GM19239 (cell line): ENCODE results near the gene MTSS2.

Source experiments
- DNase-seq: peaks from one replicate; pipeline ENCODE4 v3.0.0; 2011; ENCODE audit warnings: low spot score; ENCODE audit not compliant: insufficient read length
- FAIRE-seq: peaks from 2 replicates; lab custom pipeline; 2011; peaks lifted over from hg19 to GRCh38; lab: Jason Lieb, UNC

MTSS2 gene

DNA sequence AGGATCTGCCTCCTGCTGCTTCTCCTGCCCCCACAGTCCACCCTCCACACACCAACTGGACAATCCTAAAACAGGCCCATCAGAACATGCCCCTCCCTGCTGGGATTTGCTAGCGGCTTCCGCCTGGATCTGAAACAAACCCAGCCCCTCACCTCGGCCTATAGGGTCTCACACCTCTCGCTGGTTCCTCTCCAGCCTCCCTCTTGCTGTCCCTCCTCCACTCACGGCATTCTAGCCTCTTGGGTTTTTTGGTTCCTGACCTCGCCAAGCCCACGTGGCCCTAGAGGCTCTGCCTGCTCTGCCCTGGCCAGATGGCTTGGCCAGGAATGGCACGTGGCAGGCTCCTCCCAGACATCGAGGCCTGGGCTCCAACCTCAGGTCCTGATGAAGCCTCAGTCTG lies 15.7 kb upstream of the MTSS2 start:
- FAIRE-seq = no peak

DNA sequence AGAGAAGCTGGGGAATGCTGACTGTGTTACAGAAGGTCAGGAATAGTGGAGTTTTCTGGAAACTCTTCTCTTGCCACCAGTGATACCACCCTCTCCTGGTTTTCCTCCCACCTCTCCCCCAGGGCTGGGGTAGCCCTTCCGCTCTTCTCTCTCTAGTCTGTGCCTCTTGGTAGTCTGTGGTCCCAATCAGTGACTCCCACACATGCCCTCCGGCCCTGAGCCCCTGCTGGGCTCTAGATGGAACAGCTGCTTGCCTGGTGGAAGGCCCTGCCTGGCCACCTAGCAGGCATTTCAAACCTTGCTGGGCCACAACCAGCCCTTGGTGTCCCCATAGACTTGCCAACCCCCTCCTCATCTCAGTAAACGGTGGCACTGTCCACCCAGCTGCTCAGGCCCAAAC lies 15.2 kb upstream of the MTSS2 start:
- DNase-seq = no peak
- FAIRE-seq = no peak

More for the DNA sequence above, 15.7 kb upstream of the MTSS2 start:
- no peak for DNase-seq

DNA sequence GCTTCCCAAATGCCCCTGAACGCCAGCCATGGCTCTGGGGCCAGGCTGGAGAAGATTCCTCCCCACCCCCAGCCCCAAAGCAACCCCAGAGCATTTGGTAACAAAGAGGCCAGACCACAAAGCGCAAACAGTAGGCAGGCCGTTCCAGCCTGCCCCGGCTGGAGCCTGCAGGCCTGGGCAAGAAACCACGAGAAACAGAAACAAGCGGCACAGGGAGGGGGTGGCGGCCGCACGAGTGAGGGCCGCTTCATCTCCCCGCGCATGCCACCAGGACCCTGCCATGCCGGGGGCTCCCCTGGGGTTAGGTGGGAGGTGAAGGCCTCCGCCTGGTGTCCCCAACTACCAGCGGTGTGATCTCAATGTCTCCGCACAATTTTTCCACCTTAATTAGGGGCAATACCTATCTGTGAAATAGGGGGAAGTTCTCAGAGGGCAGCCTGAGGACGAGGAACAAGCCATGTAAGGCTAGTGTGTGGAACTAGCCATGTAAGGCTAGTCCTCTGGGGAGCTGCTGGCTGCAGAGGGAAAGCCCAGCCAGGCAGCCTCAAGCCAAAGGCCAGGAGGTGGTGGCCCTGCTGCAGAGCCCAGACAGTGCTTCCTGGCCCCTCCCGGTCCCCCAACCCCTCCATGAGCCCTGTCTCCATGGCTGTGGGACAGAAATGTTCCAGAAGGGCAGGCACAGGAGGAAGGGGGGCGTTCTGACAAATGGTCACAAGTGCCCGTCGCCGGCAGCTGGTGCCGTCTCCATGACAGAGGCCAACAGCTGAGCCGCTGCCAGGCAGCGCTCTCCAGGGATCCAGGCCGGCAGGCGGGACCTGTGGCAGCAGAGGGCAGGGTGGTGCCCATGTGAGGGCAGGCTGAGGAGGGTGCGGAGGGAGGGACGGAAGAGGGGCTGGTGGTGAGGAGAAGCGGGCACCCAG lies 14.5 kb upstream of the MTSS2 start:
- no peak for DNase-seq
- FAIRE-seq = no peak

DNA sequence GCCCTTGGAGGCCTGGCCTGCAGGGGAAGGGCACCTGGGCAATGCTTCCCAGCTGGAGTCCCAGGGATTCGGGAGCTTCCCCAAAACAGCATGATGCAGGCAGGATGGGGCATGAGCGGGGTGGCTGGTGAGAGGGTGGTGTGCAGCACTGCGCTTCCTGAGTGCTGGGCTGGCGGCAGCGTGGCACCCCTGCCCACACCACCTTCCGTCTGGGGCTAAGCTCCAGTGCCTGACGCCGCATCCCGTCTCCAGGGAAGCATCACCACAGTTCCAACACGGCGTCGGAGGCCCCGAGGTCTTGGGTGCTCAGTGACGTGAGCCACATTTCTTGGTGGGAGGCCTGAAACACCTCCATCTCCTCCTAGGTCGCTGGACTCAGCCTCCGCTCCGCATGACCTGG lies 13.8 kb upstream of the MTSS2 start:
- FAIRE-seq (no peak), DNase-seq (no peak)

DNA sequence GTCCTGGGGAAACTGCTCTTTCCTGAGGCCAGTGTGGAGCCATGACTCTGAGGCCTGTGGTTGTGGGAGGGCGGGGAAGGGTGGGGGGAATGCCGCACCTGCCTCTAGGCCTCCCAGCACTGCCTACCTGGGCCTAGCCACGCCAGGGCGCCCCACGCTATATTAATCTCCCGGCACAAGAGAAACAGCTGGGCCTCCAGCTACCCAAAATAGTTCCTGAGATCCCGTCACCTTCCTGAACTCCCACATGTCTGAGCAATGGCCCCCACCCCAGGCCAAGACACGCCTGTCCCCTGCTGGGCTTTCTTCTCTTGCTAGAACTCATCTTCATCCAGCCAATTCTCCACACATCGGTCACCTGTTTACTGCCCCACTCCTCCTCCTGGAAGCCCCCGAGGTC lies 13.0 kb upstream of the MTSS2 start:
- DNase-seq (no peak), FAIRE-seq (no peak)

DNA sequence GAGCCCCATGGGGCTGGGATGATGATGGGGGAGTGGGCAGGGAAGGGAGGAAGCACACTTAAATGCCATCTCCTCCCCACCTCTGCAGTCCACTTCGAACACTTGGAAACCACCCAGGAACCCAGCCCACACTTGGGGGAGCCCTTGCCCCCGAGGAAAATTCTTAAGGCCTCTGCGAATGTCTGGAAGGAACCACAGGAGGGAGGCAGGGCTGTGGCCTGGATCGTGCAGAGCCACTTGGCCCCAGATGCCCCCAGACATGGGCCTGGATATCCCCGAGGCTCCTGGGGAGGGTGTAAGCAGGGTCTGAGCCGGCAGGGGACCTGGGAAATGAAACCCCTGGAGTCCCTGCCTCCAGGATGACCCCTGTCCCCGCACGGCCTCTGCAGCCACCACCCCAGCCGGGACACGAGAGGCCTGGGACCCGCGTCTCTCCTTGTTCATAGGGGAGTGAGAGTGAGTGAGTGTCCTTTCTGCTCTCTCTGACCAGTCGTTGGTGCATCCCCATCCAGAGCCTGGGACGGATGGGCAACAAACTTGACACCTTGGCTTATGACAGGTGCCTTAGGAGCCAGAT lies 11.8 kb upstream of the MTSS2 start:
- DNase-seq (no peak), FAIRE-seq (no peak)

DNA sequence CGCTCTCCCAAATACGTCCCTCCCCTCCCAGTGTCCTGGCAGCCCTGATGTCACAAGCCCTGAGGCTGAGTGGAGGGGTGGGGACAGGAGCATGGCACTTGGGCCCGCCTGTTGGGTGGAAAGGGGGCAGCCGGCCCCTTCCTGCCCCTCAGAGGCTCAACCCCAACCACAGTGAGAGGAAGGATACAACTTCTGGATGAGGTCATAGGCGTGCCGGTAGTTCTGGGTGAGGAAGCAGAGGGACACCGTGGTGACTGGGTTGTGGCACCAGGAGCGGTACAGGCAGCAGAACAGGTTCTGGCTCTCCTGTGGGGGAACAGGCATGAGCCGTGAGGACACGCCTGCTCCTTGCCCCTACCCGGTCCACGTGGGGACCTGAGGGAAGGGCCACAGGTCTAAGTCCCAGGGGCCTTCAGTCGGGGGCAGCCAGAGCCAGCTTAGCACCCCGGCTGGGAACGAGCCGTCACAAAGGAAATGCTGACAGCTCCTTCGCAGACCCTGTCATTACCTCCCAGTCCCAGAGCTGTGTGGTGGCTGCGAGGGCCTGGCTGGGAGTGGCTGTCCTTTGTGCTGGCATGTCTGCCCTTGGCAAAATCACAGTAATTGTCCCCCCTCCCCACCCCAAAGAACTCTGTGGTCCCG lies 11.2 kb upstream of the MTSS2 start:
- DNase-seq (no peak), FAIRE-seq (no peak)

DNA sequence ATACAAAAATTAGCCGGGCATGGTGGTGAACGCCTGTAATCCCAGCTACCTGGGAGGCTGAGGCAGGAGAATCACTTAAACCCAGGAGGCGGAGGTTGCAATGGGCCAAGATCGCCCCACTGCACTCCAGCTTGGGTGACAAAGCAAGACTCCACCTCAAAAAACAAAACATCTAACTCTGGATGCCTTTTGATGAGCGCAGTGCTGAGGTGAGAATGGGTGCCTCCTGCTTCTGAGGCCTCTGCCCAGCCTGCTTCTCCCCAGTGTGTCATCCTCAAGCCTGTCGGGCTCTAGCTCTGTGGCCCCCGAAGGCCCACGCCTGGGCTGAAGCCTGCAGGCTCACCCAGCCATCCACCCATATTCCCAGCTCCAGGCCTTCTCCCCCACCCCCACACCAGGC lies 10.5 kb upstream of the MTSS2 start:
- DNase-seq (no peak), FAIRE-seq (no peak)

DNA sequence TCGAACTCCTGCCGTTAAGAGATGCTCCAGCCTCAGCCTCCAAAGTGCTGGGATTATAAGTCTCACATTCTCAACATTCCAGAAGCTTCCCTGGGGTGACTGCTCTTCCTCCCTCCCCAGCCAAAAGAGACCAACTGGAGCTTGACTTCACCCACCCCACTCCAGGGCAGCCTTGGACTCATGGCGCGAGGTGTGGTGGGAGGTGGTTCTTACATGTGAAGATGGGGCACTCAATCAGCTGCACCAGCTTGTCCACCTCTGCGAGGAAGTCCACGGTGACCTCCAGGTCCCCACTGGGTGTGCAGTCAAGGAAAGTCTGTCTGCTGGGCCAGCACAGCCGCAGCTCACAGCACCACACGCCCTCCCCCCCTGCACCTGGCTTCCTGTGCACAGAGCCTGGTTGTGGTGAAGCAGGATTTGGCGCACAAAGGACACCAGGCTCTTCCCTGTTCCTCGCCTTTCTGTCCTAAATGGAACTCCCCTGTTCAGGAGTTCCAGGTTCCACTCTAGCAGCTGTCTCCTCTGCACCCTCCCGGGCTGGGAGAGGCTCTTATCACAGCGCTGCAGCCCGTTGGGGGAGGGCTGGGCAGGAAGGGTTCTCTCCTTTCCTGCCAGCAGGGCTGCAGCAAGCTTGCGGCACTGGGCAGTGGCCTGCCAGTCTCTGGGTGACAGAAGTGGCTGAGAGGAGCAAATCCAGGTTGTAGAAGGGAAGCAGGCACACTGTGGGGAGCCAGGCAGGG lies 9.6 kb upstream of the MTSS2 start:
- DNase-seq (no peak), FAIRE-seq (no peak)

DNA sequence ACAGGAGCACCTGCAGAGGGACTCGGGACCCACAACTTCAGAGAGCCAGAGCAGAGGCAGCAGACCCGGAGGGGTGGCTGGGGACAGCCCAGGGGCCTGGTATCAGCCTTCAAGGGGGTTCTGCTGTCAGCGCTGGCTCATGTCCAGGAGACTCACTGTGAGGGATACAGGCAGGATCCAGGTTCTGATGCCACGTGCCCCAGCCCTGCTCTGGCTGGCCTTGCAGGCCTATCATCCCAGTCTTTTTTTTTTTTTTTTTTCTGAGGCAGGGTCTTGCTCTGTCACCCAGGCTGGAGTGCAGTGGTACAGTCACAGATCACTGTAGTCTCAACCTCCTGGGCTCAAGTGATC lies 9.0 kb upstream of the MTSS2 start:
- DNase-seq = no peak
- FAIRE-seq = no peak

DNA sequence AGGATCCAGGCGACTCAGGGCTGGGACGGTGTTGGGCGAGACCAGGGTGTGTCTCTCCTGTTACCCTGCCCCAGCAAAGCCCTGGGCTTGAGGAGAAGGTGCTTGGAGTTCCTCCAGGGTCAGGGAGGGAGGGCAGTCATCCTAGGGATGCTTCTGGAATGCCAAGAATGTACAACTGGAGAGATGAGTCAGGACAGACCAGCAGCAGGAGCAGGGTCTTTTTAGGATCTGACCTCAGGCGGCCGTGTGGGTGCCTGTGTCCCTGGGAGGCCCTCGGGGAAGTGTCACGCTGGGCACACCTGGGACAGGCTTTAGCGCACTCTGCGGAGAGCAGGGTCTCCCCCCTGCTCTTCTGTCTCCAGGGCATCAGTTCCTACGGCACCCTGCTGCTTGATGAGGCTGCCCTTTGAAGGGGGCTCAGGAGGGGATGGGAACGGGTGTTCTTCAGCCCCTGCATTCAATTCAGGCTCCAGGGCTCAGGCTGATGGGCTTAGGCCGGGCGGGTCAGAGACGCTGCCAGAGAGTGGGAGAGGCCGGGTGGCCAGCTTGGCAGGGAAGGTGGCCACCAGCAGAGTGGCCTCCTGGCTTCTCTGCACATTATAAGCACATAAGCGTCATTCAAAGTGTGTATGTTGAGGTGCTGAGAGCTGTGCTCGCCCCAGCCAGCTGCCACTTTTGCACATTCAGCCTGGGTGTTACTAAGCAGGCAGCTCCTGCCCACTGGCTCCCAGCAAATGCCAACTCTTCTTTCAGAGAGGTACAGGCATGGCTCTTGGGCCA lies 8.4 kb upstream of the MTSS2 start:
- DNase-seq = no peak
- no peak for FAIRE-seq

DNA sequence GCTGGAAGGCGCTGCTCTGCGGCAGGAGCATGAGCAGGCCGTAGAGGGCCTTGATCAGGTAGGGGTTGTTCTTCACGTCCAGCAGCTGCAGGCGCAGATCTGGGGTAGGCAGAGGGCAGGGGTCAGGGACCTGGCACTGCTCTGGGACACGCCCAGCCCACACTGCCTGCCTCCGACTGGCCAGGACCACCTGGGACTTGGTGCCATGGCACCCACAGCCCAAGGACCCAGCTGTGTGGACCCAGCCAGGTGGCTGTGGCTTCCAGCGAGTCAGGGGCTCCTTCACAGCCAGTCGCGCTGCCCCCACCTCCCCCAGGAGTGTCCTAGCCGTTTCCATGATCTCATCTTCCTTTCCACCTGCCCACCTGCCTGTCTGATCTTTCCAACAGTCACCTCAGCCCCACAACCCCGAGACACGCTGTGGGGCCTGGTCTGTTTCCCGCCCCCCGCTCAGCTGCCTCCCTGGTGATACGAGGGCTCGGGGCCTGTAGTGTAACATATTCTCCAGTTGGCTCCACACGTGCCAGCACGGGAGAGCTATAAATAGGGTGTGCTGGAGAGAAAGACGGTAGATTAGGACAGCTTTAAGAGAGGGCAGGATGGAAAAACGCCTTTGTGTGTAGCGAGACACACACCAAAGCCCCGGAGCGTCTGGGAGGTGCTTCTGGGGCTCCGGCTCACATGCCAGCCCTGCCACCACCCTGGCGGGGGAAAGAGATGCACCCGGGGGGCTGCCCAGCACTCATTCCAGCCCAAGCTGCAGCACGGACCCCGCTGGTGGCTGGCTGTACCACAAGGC lies 7.2 kb upstream of the MTSS2 start:
- FAIRE-seq (no peak), DNase-seq (no peak)

DNA sequence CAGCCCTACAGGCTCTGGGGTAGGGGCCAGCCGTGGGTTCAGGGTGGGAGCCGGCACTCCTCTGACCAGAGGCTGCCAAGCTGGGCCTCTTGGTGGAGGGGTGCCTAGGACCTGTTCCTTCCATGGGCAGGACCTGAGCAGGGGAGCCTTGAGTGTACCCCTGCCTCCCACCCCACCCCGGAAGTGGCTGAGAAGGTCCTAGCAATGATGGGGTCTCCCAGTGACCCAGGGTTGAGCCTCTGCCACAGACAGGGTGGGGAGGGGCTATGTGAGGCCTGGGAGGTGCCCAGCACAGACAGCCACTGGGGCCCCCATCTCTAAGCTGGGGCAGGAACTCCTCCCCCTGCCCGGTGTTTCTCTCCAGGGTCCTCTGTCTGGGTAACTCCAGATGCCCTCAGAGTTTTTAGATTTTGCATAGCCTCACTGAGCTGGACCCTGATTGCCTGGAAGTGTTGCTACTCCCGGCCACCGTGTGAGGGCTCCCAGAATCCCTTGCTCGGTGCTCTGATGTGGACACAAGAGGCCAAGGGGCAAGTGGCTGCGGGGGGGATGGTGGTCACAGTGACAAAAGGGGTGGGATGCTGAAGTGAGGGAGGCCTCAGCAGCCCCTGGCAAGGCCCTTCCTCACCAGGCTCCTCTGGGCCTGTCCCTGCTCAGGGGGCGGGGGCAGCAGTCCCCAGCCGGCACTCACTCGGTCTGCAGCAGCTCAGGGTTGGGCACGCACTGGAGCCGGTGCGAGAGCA lies 6.4 kb upstream of the MTSS2 start:
- FAIRE-seq = no peak
- DNase-seq = no peak

DNA sequence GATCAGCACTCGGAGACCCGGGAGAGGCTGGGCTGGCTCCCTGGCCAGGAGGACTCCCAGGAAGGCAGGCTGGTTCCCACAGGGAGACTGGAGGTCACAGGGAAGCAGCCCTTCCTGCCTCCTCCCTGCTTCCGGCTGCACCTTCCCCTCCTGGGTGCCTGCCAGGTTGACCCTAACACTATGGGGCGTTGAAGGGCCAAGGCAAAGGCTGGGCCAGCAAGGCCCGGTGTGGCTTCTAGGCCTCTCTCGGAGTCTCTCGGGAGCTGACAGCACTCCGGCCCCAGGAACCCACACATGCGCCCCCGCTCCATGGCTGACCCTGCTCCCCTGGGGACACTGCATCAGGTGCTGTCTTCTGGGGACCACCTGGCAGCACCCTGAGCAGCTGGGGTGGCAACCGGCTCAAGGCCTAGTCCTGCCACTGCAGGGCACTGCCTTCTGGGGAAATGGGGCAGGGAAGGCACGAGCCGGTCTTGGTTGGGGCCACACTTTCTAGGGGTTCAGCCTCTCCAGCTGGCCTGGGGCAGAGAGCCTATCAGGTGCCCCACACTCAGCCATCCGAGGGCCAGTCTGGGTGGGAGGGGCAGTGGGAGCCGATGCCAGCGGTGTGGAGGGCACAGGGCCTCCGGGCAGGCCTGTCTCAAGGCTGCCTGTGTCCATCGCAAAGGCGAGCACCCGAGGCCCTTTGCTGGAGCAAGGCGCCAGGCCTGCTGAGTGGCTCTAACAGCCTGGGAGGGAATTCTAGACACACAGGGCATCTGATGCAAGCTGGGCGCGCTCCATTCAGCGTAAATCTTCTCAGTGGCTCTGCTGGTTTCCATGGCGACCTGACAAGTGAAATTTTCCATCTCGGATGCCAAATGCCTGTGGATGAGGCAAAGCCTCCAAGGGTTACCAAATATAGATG lies 5.6 kb upstream of the MTSS2 start:
- DNase-seq = no peak
- FAIRE-seq = no peak

DNA sequence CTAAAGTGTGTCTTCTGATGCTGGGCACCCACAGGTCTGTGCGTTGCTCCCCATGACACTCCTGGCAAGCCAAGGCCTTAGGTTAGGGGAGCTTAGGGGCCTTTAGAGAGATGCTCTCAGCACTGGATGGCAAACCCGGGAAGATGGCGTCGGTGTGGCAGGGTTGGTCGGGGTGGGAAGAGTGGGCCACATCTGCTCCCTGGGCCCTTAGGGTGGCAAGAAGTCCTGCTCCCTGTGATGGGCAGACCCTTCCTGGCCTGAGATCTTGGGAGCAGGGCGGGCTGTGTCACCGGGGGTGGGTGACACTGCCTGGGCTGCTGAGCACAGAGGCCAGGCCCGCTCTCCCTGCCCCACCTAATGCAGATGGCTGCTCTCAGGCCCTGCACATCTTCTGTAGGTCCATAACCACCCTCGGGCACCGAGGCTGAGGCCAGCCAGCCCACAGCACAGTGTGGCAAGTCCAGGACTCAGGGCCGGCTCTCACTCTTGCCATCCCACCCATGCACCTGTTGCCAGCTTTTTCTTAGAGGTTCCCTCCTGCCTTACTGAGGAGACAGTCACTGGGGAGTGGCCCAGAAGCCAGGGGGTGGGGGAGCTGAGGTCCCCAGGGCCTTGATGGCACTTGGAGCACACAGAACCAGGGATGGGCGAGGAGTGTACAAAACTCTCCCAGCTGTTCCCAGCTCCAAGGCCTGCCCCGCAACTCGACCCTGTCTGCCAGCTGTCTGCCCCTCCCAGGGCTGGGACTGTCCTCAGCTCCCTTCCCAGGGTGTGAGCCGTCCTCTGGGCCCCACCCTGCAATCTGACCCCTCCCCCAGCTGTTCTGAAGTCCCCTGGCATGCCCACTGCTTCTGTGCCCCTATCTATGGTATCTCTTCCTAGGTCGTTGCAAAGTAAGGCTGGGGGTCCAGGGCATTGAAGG lies 4.4 kb upstream of the MTSS2 start:
- DNase-seq (no peak), FAIRE-seq (no peak)
